SK-N-SH (cell line): Measurements from ENCODE around the gene PTPRD.

Experiments
- CHD2 ChIP-seq: fragments of 150-350 bp; IDR thresholded peaks from 2 replicates; pipeline ENCODE4 v1.6.1; 2018; ENCODE audit warnings: low read length; ENCODE audit not compliant: partially characterized antibody
- EP300 ChIP-seq, 2 experiments: IDR thresholded peaks; 2 replicates each; pipeline versions ENCODE4 v1.4.0 to v1.6.1; 2012; ENCODE audit warnings: borderline replicate concordance in 1 of 2, low read depth in 1 of 2, low read length in 1 of 2
- EZH2phosphoT487 ChIP-seq: fragments of 200-600 bp; sonication (generic); IDR thresholded peaks from 2 replicates; pipeline ENCODE4 v1.6.1; 2017; ENCODE audit warnings: low read depth, mixed run types, mild to moderate bottlenecking, antibody characterized with exemption, moderate library complexity, borderline replicate concordance
- FOXJ3 ChIP-seq: sonication (generic); formaldehyde crosslinking; IDR thresholded peaks from 2 replicates; pipeline ENCODE4 v1.5.1; 2020; ENCODE audit warnings: mild to moderate bottlenecking, missing genetic modification reagents
- FOXM1 ChIP-seq: IDR thresholded peaks from 2 replicates; pipeline ENCODE4 v1.4.0; 2012; ENCODE audit warnings: low read depth, mild to moderate bottlenecking
- GATA2 ChIP-seq: sonication (generic); formaldehyde crosslinking; IDR thresholded peaks from 2 replicates; pipeline ENCODE4 v1.5.0; 2020; ENCODE audit warnings: mild to moderate bottlenecking, missing genetic modification reagents
- POLR2AphosphoS5 ChIP-seq: IDR thresholded peaks from 2 replicates; pipeline ENCODE4 v1.6.1; 2012; ENCODE audit warnings: low read depth, low read length
- RAD21 ChIP-seq: IDR thresholded peaks from 2 replicates; pipeline ENCODE4 v1.6.1; 2012; ENCODE audit warnings: mild to moderate bottlenecking, low read length
- RCOR1 ChIP-seq: fragments of 150-350 bp; IDR thresholded peaks from 2 replicates; pipeline ENCODE4 v1.6.1; 2017; ENCODE audit warnings: antibody characterized with exemption, low read length
- RXRA ChIP-seq: IDR thresholded peaks from 2 replicates; pipeline ENCODE4 v1.4.0; 2012; ENCODE audit warnings: low read depth, mild to moderate bottlenecking, borderline replicate concordance
- TEAD4 ChIP-seq: IDR thresholded peaks from 2 replicates; pipeline ENCODE4 v1.4.0; 2012; ENCODE audit warnings: mild to moderate bottlenecking, borderline replicate concordance; ENCODE audit not compliant: insufficient read depth
- YY1 ChIP-seq: IDR thresholded peaks from 2 replicates; pipeline ENCODE4 v1.4.0; 2012; ENCODE audit warnings: low read depth, mild to moderate bottlenecking
- TF ChIP-seq, protein P1 (sequence below): fragments of 200-600 bp; sonication (generic); IDR thresholded peaks from 2 replicates; pipeline ENCODE4 v1.6.1; 2017; ENCODE audit warnings: antibody characterized with exemption, mild to moderate bottlenecking, moderate library complexity
- TF ChIP-seq, protein P2 (sequence below): IDR thresholded peaks from 2 replicates; pipeline ENCODE4 v1.4.0; 2012; ENCODE audit warnings: low read depth, borderline replicate concordance

GRCh38 chr9:9615086-9615485, 997.7 kb downstream of the PTPRD start:
- TF ChIP-seq, protein P1, sequence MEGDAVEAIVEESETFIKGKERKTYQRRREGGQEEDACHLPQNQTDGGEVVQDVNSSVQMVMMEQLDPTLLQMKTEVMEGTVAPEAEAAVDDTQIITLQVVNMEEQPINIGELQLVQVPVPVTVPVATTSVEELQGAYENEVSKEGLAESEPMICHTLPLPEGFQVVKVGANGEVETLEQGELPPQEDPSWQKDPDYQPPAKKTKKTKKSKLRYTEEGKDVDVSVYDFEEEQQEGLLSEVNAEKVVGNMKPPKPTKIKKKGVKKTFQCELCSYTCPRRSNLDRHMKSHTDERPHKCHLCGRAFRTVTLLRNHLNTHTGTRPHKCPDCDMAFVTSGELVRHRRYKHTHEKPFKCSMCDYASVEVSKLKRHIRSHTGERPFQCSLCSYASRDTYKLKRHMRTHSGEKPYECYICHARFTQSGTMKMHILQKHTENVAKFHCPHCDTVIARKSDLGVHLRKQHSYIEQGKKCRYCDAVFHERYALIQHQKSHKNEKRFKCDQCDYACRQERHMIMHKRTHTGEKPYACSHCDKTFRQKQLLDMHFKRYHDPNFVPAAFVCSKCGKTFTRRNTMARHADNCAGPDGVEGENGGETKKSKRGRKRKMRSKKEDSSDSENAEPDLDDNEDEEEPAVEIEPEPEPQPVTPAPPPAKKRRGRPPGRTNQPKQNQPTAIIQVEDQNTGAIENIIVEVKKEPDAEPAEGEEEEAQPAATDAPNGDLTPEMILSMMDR = no peak
- TF ChIP-seq POLR2AphosphoS5 (no peak), EP300 (IDR thresholded peaks at IDR 0.05; ENCODE audit: borderline replicate concordance in 1 of 2, low read depth in 1 of 2, low read length in 1 of 2) (no peak), RXRA (no peak), RAD21 (no peak), GATA2 (CRISPR knock-in tag) (no peak), CHD2 (no peak), EZH2phosphoT487 (no peak), FOXM1 (no peak), FOXJ3 (CRISPR knock-in tag) (no peak), RCOR1 (no peak), YY1 (no peak), TEAD4 (no peak)
- TF ChIP-seq, protein P2, sequence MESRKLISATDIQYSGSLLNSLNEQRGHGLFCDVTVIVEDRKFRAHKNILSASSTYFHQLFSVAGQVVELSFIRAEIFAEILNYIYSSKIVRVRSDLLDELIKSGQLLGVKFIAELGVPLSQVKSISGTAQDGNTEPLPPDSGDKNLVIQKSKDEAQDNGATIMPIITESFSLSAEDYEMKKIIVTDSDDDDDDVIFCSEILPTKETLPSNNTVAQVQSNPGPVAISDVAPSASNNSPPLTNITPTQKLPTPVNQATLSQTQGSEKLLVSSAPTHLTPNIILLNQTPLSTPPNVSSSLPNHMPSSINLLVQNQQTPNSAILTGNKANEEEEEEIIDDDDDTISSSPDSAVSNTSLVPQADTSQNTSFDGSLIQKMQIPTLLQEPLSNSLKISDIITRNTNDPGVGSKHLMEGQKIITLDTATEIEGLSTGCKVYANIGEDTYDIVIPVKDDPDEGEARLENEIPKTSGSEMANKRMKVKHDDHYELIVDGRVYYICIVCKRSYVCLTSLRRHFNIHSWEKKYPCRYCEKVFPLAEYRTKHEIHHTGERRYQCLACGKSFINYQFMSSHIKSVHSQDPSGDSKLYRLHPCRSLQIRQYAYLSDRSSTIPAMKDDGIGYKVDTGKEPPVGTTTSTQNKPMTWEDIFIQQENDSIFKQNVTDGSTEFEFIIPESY = no peak
